ENCODE results near the gene ARCN1.
"Not testable (repeated sequence)": the region's sequence is repeated elsewhere in the genome, so short reads cannot be mapped to it uniquely, and the experiment has no call there.

The ARCN1 gene

DNA sequence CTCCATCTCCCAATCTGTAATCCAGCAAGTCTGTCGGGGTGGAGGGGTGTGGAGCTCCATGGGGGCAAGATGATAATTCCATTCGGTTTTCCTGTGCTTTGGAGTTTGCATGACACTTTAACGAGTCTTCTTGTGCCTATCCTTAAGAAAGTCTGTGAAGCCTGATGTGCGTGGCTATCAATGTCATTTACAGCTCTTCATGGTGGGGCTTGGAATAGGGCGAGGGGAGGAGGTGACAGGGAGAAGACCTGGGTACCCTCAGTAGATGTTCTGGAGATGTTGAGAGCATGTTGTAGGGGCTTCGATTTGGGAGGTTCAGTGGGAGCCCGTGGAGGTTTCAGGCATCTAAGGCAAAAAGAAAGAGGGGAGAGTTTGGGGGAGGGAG, 34.6 kb downstream of the ARCN1 start:
- no peak for DNase-seq

DNA sequence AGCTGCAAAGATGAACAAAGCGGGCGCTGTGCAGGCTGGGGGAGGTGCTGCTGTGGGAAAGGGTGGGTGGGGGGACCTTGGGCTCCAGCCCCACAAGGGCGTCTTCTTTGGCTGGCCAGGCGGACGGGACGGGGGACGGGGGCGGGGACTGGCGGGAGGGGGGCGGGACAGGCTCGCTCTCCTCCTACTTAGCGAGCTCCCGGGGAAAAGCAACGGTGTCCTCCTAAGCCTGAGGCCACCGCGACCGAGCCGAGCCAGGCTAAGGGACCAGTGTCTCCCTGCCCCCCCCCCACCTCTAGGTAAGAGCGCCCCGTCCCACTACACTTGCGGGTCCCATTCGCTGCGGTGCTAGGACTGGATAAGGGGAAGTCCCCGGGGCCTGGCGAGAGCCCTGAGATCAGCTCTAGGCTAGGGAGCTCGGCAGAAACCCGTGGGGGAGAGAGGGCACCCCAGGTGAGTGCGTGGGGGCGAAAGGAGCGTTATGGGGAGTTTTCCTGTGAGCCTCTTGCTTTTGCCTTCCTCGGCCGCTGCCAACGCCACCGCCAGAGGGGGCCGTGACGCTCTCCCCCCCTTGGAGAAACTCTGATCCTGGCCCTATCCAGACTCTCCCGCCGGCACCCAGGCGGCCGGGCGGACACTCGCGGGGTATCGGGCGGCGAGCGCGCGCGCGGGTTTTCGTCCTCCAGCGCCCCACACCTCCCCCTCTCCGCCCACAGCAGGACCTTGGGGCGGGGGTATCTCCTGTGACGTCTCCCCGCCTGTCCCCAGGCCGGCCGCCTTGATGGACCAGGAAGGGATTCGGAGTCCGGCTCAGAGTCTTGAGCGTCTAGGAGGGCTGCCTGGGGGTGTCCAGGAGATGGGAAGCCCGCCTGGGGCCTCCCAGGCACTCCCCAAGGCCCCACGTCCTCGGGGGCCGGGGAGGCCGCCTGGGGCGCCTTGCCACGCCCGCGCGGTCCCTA, 35.5 kb downstream of the ARCN1 start, which contains the start of gene PHLDB1:
PHLDB1 (plus strand) TSS at position 215 of the 959 bp plus-strand sequence. CDS start 6,222 bp downstream, outside the sequence.
- DNase-seq: peak; percentile 16

DNA sequence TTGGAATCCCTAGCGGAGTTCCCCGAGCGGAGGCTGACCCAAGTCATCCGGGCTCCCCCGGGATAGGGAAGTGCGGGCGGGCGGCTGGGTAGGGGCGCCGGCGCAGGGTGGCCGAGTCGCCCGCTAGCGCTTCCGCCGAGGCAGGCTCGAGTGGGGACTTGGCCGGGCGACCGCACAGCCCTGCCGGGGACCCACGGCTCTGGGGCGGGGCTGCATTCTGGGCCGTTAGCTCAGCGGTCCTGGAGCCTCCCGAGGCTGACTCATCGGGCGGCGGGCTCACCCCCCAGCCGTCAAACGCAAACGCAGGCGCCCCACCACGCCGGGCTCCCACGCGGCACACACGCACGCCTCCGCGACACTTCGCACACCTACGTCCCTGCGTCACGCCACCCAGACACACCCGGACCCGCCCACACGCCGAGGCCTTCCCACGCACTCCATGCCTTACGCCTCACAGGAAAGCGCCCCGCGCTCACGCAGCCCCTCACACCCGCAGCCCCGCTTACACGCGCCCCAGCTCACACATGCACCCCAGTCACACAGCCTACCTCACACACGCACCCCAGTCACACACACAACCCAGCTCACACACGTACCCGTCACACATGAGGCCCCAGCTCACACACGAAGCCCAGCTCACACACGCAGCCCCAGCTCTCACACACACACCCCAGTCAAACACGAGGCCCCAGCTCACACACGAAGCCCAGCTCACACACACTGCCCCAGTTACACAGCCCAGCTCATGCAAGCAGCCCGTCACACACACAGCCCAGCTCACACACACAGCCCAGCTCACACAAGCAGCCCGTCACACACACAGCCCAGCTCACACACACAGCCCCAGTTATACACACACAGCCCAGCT, 36.4 kb downstream of the ARCN1 start:
- peak; percentile 60 for DNase-seq

DNA sequence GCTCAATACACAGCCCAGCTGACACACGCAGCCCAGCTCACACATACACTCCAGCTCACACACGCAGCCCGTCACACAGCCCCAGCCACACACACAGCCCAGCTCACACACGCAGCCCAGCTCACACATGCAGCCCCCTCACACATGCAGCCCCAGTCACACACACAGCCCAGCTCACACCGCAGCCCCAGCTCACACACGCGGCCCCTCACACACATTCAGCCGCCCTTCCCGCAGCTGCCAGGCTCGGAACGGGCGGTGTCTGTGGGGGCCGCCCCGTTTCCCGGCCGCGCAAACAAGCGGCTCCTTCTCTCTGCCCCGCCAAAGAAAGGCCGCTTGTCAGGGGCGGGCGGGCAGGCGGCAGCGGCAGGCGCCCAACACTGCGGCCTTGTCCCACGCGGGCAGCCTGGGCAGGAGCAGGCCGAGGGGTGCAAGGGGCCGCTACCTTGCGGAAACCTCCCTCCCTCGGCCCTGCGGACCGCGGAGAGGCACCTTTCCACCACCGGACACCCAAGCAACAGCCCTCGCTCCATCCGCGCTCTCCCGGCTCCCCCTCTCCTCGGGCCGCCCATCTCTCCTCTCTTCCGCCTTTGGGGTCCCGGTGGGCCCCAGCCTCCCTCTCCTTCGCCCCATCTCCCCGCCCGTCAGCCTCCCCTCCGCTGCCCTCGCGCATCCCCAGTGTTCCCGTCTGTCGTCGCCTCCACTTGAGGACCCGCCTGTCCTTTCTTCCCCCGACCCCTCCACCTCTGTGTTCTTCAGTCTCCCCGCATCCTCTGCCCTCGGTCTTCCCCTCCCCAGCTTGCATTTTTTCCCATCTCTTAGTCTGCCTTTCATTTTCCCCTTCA, 37.4 kb downstream of the ARCN1 start:
- no peak for DNase-seq

DNA sequence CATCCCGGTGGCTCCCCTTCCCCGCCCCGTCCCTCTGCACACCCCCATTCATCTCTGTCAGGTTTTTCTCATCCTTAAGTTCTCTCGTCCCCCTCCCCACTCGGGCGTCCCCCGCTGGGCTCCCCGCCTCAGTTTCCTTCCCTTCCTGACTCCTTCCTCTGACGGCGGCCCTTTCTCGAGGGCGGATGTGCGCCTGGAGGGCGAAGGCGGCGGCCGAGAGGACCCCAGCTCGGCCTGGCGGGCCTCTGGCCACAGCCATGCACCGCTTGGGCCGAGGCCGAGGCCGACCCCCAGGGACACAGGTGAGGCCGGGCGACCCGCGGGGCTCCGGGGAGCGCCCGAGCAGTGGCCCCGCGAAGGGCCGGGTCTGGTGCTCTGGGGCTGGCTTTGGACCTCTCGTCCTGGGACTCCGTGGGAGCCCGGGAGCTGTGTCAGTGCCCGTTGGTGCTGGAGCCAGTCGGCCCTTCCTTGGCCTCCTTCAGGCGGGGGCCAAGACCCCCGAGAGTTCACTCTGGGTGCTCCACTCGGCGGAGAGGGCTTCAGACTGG, 38.1 kb downstream of the ARCN1 start:
- no peak for DNase-seq

DNA sequence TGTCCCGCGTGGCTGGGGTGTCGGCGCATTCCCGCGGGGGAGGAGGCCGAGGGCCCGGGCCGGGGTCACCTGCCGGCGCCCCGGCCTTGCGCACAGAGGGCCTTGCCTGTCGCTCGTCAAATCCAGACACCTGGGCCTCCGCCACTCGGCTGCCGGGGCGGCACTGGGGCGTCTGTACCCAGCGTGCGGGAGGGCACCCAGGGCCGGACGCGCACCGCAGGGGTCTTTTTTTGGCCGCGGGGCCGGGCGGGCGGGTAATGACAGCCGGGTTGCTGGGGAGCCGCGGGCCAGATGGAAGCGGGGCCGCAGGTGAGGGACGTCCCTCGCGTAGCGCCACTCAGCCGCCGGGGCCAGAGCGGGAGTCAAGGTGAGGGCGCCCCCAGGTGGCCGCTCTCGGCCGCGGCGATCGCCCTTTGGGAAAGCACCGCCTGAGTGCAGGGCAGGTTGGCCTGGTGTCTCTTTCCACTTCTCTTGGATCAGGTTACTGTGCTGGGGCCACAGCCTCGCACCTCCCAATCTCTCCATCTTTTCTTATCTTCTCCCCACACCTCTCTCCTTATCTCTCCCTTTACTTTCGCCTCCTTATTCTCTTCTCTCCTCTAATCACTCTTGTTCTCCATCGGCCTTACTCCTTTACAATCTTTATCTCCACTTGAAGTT, 38.7 kb downstream of the ARCN1 start:
- DNase-seq: peak; percentile 10

DNA sequence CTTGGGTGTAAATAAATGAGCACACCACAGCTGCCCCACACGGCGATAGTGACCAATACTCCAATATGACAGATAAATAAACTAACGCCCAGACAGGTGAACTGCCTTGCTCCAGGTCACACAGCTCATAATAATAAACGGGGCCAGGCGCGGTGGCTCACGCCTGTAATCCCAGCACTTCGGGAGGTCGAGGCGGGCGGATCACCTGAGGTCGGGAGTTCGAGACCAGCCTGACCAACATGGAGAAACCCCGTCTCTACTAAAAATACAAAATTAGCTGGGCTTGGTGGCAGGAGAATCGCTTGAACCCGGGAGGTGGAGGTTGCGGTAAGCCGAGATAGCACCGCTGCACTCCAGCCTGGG, 39.2 kb downstream of the ARCN1 start:
- not testable (repeated sequence) for DNase-seq

DNA sequence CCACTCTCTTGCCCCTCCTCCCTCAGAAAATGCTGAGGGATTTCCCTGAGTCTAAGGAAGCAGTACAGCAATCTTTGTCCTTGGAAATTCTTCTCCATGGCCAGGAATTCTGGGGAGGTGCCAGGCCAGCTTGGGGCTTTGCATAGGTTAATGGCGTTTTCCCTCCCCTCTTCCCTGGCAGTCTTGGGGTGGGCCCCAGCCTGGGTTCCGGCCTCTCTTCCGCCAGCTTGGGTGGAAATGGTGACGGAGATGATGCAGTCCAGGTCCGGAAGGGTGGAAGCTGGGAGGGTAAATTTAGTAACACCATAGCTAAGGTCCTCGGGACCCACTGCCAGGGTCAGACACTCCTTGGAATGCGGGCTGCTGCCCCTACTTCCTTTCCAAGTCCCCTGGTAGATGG, 40.2 kb downstream of the ARCN1 start:
- no peak for DNase-seq

DNA sequence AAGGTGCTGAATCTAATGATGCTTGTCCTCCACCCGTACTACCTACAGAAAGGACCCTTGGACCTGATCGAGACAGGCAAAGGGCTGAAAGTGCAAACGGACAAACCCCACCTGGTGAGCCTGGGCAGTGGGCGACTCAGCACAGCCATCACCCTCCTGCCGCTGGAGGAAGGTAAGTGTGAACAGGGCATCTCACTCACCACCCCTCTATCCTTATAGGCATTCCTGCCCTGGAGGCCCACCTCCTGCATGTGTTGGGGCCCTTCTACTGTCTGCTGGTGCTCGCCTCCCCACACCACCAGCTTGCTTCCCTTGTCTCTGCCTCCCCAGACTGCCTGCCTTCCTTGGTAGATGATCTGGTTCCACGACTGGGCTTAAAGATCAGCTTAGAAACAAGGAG, 42.3 kb downstream of the ARCN1 start:
- no peak for DNase-seq

DNA sequence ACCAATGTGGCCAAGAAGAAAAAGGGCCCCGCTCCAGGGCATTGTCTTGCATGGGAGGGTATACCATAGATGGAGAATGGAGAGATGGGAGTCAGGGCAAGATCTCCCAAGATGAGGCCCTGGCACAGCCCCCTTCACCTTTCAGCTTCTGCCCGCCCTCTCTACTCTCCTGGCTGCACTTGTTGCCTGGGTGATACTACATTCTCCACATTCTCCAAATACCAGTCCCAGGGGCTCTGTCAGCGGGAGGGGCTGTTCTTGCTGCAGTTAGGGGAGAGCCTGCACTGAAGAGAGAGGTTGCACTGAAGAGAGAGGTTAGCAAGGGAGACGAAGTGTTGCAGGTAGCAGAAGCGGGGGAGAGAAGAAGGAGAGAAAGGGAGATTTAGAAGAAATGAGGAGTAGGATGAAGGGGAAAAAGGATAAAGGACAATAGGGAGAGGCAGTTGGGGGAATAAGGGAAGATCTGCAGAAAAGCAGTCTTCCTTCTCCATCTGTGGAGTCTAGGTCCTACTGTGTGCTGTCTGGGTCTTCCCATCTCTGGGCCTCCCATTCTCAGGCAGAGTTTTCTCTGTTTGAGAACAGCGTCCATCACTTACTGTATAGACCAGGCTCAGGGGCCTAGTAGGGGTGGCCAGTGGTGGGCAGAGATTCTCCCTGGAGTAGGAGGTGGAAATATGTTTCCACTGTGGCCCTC, 43.2 kb downstream of the ARCN1 start:
- no peak for DNase-seq

DNA sequence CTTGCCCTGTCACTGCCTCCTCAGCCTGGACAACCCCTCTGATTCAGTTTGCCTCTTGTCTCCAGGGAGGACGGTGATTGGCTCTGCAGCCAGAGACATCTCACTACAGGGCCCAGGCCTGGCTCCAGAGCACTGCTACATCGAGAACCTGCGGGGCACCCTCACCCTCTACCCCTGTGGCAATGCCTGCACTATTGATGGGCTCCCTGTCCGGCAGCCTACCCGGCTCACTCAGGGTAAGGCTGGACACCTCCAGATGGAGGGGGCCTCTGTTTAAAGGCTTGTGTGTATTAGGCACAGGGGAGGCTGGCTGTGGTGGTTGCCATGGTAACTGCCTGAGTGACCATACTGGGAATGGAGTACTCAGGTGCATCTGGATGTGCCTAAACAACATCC, 43.8 kb downstream of the ARCN1 start:
- DNase-seq: no peak

DNA sequence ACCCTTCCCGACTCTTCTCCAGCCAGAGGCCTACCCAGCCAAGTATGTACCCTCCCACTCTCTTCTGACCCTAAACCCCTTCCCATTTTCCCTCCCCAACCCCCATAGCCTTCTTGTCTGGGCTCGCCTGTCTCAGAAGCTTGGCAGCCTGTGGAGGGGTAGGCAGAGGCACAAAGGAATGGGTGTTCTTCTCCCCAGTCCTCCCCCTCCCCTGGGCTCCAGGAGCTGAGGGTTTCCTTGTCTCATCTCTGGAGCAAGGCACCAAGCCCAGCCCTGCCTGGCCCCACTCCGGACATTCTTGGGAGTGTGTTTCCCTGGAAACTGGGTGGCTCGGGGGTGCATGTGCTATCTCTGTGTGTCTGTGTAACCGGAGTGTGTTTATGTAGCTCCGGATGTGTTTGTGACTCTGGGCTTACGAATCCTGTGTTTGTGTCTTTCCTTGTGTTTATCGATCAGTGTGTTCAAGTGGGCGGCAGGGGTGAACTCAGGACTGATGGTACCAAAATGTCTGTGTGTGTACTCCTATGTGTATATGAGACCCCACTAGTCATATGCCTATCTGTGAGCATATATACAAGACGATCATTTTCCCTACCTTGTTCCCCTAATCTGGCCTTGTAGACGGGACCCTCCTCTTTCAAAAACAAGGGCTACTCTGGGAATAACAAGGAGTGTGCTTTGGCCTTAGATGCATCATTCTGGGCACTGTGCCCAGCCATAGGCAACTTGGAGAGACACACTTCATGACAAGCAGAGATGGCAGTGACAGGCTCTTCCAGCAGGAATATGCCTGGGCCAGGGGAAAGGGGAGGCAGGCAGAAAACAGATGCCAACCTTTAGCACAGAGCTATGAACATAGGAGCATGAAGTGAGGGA, 46.1 kb downstream of the ARCN1 start:
- no peak for DNase-seq

DNA sequence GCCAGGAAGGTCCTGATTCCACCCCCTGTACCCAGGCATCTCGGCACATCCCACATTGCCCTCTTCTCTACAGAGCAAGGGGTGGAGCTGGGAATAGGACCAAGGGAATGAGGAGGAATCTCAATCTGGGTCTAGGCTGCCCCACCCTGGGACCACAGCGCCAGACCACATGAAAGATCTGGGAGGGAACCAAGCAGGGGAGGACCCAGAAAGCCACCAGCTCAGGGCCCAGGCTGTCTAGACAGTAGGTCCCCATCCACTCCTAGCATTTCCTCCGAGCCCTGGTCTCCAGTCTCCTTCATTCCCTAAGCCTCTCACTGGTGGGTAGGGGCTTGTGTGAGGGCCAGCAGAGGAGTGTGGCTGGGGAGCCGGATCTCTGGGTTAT, 46.8 kb downstream of the ARCN1 start:
- DNase-seq: no peak

DNA sequence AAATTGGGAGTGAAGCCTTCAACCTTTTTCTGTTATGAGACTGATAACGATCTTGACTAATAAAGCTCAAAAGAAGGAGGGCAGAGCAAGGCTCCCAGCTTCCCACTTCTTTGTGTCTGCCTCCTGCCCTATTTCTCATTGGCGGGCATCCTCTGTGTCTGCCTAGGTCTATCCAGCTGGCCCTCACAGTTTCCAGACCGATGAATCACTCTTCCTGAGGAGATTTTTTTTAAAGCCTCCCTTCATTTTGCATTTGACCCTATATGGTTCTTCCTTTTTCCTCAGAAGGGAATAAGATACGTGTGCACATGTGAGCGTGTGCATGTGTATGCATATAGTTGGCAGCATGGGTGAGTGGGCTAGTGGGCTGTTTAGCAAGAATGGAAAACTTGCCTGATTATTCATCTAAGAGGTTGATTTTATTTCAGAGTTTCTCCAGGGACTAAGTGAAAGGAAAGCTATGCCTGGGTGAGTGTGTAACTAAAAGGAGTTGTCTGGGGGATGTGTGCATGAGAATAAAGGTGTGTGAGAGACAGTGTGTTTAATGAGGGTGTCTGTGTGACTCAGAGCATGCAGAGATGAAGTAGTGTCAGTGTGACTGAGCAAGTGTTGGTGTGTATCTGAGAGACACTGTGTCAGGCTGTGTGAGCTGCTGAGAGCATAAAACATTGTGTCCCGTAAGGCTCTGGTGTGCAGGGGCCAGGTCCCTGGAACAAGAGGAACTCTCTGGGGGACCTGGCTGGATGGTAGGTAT, 47.4 kb downstream of the ARCN1 start:
- DNase-seq: peak; percentile 91

DNA sequence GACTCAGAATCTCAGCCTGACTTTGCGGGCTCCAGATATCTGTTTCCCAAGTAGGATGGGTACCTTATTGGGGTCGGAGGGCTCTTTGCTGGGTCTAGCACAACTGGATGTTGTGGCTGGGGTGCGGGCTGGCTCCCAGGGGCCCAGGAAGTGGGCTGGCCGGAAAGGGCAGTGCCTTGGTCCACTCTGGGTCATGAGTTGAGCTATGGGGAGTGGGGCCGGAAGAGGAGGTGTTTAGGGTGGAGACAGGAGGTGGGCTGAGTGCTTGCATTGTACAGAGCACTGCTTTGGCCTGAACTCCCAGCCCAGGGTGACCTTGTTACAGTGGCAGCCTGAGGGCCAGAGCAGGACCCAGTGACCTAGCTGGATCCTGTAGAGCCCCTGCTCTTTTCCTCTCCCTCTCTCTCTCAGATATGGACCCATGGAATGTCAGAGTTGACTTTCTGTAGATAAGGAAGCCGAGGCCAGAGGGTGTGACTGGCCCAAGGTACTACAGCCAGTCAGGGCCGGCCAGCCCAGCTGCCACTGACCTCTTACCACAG, 48.4 kb downstream of the ARCN1 start:
- no peak for DNase-seq

DNA sequence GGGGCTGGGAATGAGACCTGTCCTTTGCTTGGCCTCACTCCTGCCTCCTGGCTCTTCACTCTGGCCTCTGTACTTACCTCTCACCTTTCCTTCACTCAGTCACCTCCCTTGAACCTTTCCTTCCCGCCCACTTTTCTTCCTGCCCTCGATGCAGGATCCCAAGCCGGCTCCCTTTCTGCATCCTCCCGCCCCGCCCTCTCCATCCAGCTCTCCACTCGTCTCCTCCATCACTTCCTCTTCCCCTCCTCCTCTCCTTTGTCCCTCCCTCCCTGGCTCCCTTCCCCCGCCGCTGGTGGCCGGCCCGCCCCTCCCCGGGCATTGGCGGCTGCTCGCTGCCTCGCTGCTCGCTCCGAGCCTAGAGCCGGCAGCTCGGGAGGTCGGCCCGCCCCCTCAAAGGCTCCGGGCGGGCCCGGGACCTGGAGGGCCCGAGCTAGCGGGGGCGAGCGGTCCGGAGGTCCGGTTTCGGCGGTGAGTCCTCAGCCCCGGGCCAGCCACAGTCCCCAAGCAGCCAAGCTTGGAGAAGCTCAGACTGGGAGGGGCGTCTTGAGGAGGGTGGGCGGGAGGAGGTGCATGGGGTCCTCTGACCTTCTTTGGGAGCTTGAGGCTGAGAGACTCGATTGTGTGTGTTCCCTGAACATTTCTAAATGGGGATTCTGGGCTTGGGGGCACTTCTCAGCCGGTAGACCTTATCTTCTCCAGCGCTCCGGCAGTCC, 49.0 kb downstream of the ARCN1 start:
- DNase-seq: peak; percentile 57

DNA sequence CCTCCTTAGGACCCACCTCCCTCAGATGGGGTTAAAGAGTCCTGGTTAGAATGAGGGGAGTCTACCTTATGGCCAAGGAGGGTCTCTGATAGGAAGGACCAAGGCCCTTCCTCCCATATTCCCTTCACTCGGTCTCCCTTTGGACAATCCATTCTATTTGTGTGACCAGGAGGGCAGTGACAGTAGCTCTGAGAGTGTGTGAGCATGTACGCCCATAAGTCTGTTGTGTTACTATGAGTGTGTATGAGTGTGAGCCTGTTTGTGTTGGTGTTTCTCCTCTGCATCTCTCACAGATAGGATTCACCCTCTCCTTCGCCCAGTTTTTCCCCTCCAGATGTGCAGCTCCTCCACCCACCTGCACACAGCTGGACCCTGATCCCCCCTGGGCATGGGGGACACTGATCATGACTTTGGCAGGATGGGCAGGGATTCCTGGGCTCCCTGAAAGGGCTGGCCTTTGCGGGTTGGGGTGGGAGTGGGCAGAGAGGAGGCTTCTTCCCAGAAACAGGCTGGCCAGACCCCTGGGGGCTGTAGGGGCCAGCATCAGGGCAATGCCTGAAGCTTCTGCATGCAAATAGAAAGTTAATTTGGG, 49.7 kb downstream of the ARCN1 start:
- no peak for DNase-seq
